GM12878 (cell line): ENCODE data around the gene TCEA2. TPM values are rescaled to one million over a fixed set of nuclear protein-coding genes. Genes with fewer than 3 reads are reported as not detected.

Experiments
- ATAC-seq: fragments of 200-7000 bp; cut with Tn5 transposase; 3 replicates; pipeline ENCODE4 v1.9.1; 2020; ENCODE audit warnings: mild to moderate bottlenecking, moderate library complexity
- BruUV-seq: library from RNA; stranded (reverse); fragments of 400-500 nt; replicated peaks from 2 replicates; lab custom pipeline; 2021; lab: Mats Ljungman, UMichigan
- CTCF ChIA-PET: fragments of 300-600 bp; sonication (Branson Sonifier 250); formaldehyde crosslinking; extraction: SDS; loops from one replicate; lab custom pipeline; 2021; ENCODE audit warnings: inconsistent platforms; lab: Yijun Ruan, JAX
- POLR2A ChIA-PET: fragments of 350-600 bp; formaldehyde crosslinking; extraction: SDS; loops from one replicate; lab custom pipeline; 2021; ENCODE audit warnings: inconsistent platforms; lab: Charles Lee
- RAD21 ChIA-PET: fragments of 300-600 bp; sonication (Branson Sonifier 250); formaldehyde crosslinking; loops from one replicate; lab custom pipeline; 2023; ENCODE audit warnings: antibody characterized with exemption; ENCODE audit not compliant: unreplicated experiment; lab: Charles Lee
- SMC1A ChIA-PET: fragments of 300-600 bp; sonication (Branson Sonifier 250); formaldehyde crosslinking; loops from one replicate; lab custom pipeline; 2023; ENCODE audit not compliant: unreplicated experiment, uncharacterized antibody; lab: Charles Lee
- DNase-seq: peaks from one replicate; pipeline ENCODE4 v3.0.0-alpha.2; 2011; ENCODE audit warnings: low read depth, low spot score
- FAIRE-seq: peaks from 3 replicates; lab custom pipeline; 2011; peaks lifted over from hg19 to GRCh38; lab: Jason Lieb, UNC
- H2AFZ ChIP-seq: 2 replicates; pipeline ENCODE4 v1.6.0; 2011; ENCODE audit warnings: low read depth, low read length, control low read depth; ENCODE audit not compliant: control insufficient read depth
- H3K27ac ChIP-seq: 2 replicates; pipeline ENCODE4 v1.5.1; 2011; ENCODE audit warnings: control low read depth; ENCODE audit not compliant: control insufficient read depth, insufficient read depth
- H3K27me3 ChIP-seq, 2 experiments: replicated peaks in 1 of 2; 2 replicates each; pipeline versions ENCODE4 v1.6.0 to v1.6.1; 2011; ENCODE audit warnings: low read length in 1 of 2; ENCODE audit not compliant: control insufficient read depth in 2 of 2, insufficient read depth in 2 of 2
- H3K36me3 ChIP-seq, 2 experiments: 2 replicates each; pipeline ENCODE4 v1.5.1; 2011; ENCODE audit warnings: low read length in 1 of 2; ENCODE audit not compliant: control insufficient read depth in 2 of 2, insufficient read depth in 2 of 2
- H3K4me1 ChIP-seq: 2 replicates; pipeline ENCODE4 v1.6.1; 2011; ENCODE audit warnings: mild to moderate bottlenecking, low read length, moderate library complexity, mixed read lengths; ENCODE audit not compliant: control insufficient read depth, insufficient read depth
- H3K4me2 ChIP-seq: 2 replicates; pipeline ENCODE4 v1.6.0; 2011; ENCODE audit warnings: control low read depth; ENCODE audit not compliant: control insufficient read depth, insufficient read depth
- H3K4me3 ChIP-seq: fragments of 200-600 bp; sonication (generic); 2 replicates; pipeline ENCODE4 v1.5.1; 2016
- H3K79me2 ChIP-seq: 2 replicates; pipeline ENCODE4 v1.6.0; 2011; ENCODE audit warnings: low read length; ENCODE audit not compliant: control insufficient read depth, insufficient read depth
- H3K9ac ChIP-seq: 2 replicates; pipeline ENCODE4 v1.8.0; 2011; ENCODE audit warnings: low read length, control low read depth, mixed read lengths; ENCODE audit not compliant: control insufficient read depth, insufficient read depth
- H3K9me3 ChIP-seq: replicated peaks from 3 replicates; pipeline ENCODE4 v1.5.1; 2011; ENCODE audit warnings: mild to moderate bottlenecking, low read length; ENCODE audit not compliant: control insufficient read depth, insufficient read depth
- H4K20me1 ChIP-seq: 2 replicates; pipeline ENCODE4 v1.6.0; 2011; ENCODE audit not compliant: control insufficient read depth, insufficient read depth
- EGR1 ChIP-seq, 2 experiments: IDR thresholded peaks; 1 replicate in 1 of 2; 2 replicates in 1 of 2; pipeline ENCODE4 v1.6.1; 2011 to 2012; ENCODE audit warnings: low read depth in 2 of 2, low read length in 2 of 2, borderline replicate concordance in 1 of 2, mild to moderate bottlenecking in 1 of 2, moderate library complexity in 1 of 2
- GATAD2B ChIP-seq: fragments of 450-650 bp; conservative IDR thresholded peaks from 2 replicates; pipeline ENCODE4 v1.6.1; 2017; ENCODE audit warnings: low read depth, mild to moderate bottlenecking, moderate library complexity
- MEF2B ChIP-seq: fragments of 450-650 bp; IDR thresholded peaks from 2 replicates; pipeline ENCODE4 v1.6.1; 2018; ENCODE audit warnings: mild to moderate bottlenecking, moderate library complexity; ENCODE audit not compliant: partially characterized antibody, poor library complexity, severe bottlenecking
- NR2F1 ChIP-seq: fragments of 450-650 bp; conservative IDR thresholded peaks from 2 replicates; pipeline ENCODE4 v1.6.1; 2017; ENCODE audit warnings: mild to moderate bottlenecking
- SIN3A ChIP-seq: IDR thresholded peaks from 2 replicates; pipeline ENCODE4 v1.6.1; 2012; ENCODE audit warnings: low read depth, low read length, improper control_type of control experiment
- WGBS: methylation state at CpG from one replicate; pipeline ENCODE4 v1.1.6; 2016; ENCODE audit warnings: low lambda C conversion rate; ENCODE audit not compliant: insufficient replicate concordance, insufficient coverage; ENCODE audit errors: missing lambda C conversion rate; 5-methylcytosine and 5-hydroxymethylcytosine counted together
- in situ Hi-C: fragments of 300-500 bp; cut with MboI; formaldehyde crosslinking; loops from 9 replicates; pipeline ENCODE4 v1.14.3; 2018; ENCODE audit warnings: mixed read lengths
- intact Hi-C: fragments of 100-400 bp; cut with micrococcal nuclease; formaldehyde crosslinking; loops from one replicate; pipeline ENCODE4 v1.14.2; 2022; ENCODE audit not compliant: unreplicated experiment
- polyA plus RNA-seq, 11 experiments: library from polyadenylated mRNA; depleted of rRNA in 4 of 11; unstranded in 6 of 11; stranded (reverse) in 5 of 11; fragments of >200 nt; fragmentation: Nextera tagmentation in 4 of 11; fragmentation: Illumina TruSeq in 1 of 11; extraction: Ambion mirVana in 4 of 11; extraction: Trizol in 1 of 11; gene quantifications; 1 replicate in 1 of 11; 2 replicates in 10 of 11; pipeline versions ENCODE4 v1.2.1 to v1.2.3, GENCODE V29; 2011 to 2016; ENCODE audit warnings: inconsistent platforms in 2 of 11, missing spikeins in 2 of 11, low read depth in 1 of 11
- total RNA-seq, 4 experiments: library from RNA; depleted of rRNA in 3 of 4; stranded (reverse); fragments of >200 nt in 3 of 4; fragmentation: Illumina TruSeq in 1 of 4; extraction: Trizol in 1 of 4; gene quantifications; 2 replicates each; pipeline versions ENCODE4 v1.2.1 to v1.2.3, GENCODE V29; 2013 to 2021
- TF ChIP-seq, protein P1 (sequence below): fragments of 450-650 bp; formaldehyde crosslinking; IDR thresholded peaks from 2 replicates; pipeline ENCODE4 v1.4.0; 2020; ENCODE audit warnings: mild to moderate bottlenecking, moderate library complexity
- TF ChIP-seq, protein P2 (sequence below): fragments of 450-650 bp; IDR thresholded peaks from 2 replicates; pipeline ENCODE4 v1.6.1; 2017; ENCODE audit warnings: borderline replicate concordance
- TF ChIP-seq, protein P3 (sequence below): fragments of 450-650 bp; IDR thresholded peaks from 2 replicates; pipeline ENCODE4 v1.6.1; 2016; ENCODE audit warnings: mild to moderate bottlenecking
- TF ChIP-seq, protein P4 (sequence below): fragments of 450-650 bp; IDR thresholded peaks from 2 replicates; pipeline ENCODE4 v1.6.1; 2016; ENCODE audit warnings: mild to moderate bottlenecking

Gene TCEA2
- total and polyA plus RNA-seq, 10 of the 15 experiments (the other 5 are each of a cell fraction or from before 2014, with no cell fraction given) = 3.4 to 42.5 (median 13.3) TPM

DNA sequence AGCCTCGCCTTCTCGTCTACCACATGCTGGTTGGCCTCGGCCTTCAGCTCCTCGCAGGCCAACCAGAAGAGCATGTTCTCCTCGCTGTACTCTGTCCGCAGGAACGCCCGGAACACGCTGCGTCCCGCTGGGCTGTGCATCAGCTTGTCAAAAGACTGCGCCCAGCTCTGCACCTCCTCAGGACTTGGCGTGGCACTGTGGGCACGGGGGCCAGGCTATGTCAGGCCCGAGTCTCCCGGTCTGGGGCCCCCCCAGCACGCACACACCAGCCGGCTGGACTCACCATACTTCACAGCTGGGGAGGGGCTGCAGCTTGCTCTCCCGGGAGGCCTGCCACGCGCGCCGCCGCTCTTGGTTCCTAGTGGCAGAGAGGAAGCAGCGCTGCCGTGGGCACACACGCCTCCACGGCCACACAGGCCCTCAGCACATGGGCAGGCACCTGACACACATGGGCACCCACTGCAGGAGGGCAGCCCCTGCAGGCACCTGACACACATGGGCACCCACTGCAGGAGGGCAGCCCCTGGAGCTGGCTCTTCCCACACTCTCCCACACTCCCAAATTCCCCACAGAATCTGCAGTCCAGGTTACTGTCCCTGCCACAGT lies 11.3 kb downstream of the TCEA2 start (continued):
- TF ChIP-seq, protein P1, sequence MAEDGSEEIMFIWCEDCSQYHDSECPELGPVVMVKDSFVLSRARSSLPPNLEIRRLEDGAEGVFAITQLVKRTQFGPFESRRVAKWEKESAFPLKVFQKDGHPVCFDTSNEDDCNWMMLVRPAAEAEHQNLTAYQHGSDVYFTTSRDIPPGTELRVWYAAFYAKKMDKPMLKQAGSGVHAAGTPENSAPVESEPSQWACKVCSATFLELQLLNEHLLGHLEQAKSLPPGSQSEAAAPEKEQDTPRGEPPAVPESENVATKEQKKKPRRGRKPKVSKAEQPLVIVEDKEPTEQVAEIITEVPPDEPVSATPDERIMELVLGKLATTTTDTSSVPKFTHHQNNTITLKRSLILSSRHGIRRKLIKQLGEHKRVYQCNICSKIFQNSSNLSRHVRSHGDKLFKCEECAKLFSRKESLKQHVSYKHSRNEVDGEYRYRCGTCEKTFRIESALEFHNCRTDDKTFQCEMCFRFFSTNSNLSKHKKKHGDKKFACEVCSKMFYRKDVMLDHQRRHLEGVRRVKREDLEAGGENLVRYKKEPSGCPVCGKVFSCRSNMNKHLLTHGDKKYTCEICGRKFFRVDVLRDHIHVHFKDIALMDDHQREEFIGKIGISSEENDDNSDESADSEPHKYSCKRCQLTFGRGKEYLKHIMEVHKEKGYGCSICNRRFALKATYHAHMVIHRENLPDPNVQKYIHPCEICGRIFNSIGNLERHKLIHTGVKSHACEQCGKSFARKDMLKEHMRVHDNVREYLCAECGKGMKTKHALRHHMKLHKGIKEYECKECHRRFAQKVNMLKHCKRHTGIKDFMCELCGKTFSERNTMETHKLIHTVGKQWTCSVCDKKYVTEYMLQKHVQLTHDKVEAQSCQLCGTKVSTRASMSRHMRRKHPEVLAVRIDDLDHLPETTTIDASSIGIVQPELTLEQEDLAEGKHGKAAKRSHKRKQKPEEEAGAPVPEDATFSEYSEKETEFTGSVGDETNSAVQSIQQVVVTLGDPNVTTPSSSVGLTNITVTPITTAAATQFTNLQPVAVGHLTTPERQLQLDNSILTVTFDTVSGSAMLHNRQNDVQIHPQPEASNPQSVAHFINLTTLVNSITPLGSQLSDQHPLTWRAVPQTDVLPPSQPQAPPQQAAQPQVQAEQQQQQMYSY (CRISPR knock-in tag) = no peak
- TF ChIP-seq, protein P2, sequence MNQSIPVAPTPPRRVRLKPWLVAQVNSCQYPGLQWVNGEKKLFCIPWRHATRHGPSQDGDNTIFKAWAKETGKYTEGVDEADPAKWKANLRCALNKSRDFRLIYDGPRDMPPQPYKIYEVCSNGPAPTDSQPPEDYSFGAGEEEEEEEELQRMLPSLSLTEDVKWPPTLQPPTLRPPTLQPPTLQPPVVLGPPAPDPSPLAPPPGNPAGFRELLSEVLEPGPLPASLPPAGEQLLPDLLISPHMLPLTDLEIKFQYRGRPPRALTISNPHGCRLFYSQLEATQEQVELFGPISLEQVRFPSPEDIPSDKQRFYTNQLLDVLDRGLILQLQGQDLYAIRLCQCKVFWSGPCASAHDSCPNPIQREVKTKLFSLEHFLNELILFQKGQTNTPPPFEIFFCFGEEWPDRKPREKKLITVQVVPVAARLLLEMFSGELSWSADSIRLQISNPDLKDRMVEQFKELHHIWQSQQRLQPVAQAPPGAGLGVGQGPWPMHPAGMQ = no peak
- TF ChIP-seq SIN3A = no peak
- TF ChIP-seq, protein P3, sequence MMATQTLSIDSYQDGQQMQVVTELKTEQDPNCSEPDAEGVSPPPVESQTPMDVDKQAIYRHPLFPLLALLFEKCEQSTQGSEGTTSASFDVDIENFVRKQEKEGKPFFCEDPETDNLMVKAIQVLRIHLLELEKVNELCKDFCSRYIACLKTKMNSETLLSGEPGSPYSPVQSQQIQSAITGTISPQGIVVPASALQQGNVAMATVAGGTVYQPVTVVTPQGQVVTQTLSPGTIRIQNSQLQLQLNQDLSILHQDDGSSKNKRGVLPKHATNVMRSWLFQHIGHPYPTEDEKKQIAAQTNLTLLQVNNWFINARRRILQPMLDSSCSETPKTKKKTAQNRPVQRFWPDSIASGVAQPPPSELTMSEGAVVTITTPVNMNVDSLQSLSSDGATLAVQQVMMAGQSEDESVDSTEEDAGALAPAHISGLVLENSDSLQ = no peak

DNA sequence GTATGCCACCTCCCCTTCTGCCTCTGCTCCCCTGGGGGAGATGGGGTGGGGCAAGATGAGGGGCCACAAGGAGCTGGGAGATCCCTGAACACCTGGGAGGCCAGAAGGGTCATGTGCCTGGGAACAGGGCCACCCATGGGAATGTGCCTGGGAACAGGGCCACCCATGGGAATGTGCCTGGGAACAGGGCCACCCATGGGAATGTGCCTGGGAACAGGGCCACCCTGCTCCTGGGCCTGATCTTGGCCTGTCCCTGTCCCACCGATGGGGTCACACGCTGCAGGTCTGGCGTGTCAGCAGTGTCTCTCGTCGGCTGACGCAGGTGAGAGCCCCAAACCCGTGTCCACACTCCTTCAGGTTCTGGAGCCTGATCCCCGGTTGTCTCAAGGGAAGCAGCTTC lies 12.0 kb downstream of the TCEA2 start:
- no peaks in the 10 kb centered on the region for H4K20me1 ChIP-seq
- TF ChIP-seq GATAD2B (peak; percentile 64; the same call in 1 of the 2 replicates), NR2F1 (no peak), EGR1 (IDR thresholded peaks at IDR 0.05; ENCODE audit: borderline replicate concordance in 1 of 2, low read depth in 2 of 2, low read length in 2 of 2) (no peak), MEF2B (peak; percentile 69)
- TF ChIP-seq, protein P4, sequence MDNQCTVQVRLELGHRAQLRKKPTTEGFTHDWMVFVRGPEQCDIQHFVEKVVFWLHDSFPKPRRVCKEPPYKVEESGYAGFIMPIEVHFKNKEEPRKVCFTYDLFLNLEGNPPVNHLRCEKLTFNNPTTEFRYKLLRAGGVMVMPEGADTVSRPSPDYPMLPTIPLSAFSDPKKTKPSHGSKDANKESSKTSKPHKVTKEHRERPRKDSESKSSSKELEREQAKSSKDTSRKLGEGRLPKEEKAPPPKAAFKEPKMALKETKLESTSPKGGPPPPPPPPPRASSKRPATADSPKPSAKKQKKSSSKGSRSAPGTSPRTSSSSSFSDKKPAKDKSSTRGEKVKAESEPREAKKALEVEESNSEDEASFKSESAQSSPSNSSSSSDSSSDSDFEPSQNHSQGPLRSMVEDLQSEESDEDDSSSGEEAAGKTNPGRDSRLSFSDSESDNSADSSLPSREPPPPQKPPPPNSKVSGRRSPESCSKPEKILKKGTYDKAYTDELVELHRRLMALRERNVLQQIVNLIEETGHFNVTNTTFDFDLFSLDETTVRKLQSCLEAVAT = peak; percentile 45; the same call in 1 of the 2 replicates
- TF ChIP-seq, all 136 proteins: peak for 3
- Histone ChIP-seq H2AFZ (no peak overlapping the region), H3K27me3 (no peaks in the 10 kb centered on the region), H3K4me3 (no peak overlapping the region), H3K4me2 (no peak overlapping the region), H3K4me1 (peaks cover 15% of the 10 kb centered on the region; the same call in 1 of the 2 replicates), H3K36me3 (peaks cover 3 to 22% of the 10 kb centered on the region in 2 experiments), H3K9me3 (no peaks in the 10 kb centered on the region), H3K27ac (no peak overlapping the region), H3K9ac (no peak overlapping the region), H3K79me2 (peaks cover 30% of the 10 kb centered on the region)
- ATAC-seq = no peak
- no TSS peak for BruUV-seq
- SMC1A ChIA-PET = no interaction called here
- FAIRE-seq = no peak
- RAD21 ChIA-PET = interaction anchor here (0.6 kb wide), 1 partner anchor 62 kb away, joined by 4 read pairs; no protein-coding TSS in a partner anchor
- in situ Hi-C loops (no loop called here), intact Hi-C loops (no loop called here)
- CTCF ChIA-PET = interaction anchor here (0.8 to 0.9 kb wide), 2 partner anchors 10 to 34 kb away, joined by 3 to 4 read pairs; no protein-coding TSS in a partner anchor
- DNase-seq = no peak
- POLR2A ChIA-PET = interaction anchor here (1.3 kb wide), 1 partner anchor 35 kb away, joined by 3 read pairs; no protein-coding TSS in a partner anchor
- over 99% methylated on average over 8 of the region's 8 CpGs for WGBS
